ENCODE measurements around the gene PNMA8B.

PNMA8B gene

DNA sequence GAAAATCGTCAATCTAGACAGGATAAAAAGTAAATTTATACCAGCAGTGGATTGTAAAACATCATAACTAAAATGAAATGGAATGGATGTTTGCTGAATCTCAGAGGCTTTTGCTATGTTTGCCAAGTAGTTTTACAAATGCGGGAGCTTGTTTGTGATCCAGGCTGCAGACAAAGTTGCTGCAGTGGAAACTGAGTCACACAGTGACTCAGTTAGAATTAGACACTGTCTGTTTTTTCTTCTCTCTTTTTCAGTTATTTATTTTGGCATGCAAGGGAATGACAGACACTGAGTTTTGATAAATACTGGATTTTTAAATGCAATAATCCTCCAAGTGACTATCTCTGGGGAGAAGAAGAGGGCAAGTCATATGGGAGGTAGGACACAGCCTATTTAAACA is 19.7 kb downstream of the PNMA8B start:
- no peak for DNase-seq (ENCODE audit: low read depth)
- no peak overlapping the region for H3K4me3 ChIP-seq (ENCODE audit: low read depth, low read length)
- TF ChIP-seq CTCF (IDR thresholded peaks at IDR 0.05; ENCODE audit: insufficient read depth, low read depth, low read length, missing control alignments), result no peak

DNA sequence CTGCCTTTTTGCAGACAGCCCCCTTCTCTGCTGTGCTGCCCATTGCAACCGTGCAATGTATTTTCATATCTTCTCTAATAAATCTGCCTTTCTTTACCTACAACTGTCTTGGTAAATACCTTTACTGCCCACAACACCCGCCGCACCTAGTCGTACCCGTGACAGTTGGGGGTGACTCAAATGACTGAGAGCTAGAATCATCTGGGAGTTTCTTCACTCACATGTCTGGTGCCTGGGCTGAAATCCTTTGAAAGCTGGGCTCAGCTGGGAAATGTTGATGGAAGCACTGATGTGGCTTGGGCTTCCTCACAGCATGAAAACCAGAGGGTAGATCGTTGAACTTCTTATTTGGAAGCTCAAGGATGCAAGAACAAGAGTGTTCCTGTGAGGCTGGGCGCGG is 21.5 kb downstream of the PNMA8B start:
- TF ChIP-seq CTCF (IDR thresholded peaks at IDR 0.05; ENCODE audit: insufficient read depth, low read depth, low read length, missing control alignments), result no peak
- no peak overlapping the region for H3K4me3 ChIP-seq (ENCODE audit: low read depth, low read length)
- no peak for DNase-seq (ENCODE audit: low read depth)

DNA sequence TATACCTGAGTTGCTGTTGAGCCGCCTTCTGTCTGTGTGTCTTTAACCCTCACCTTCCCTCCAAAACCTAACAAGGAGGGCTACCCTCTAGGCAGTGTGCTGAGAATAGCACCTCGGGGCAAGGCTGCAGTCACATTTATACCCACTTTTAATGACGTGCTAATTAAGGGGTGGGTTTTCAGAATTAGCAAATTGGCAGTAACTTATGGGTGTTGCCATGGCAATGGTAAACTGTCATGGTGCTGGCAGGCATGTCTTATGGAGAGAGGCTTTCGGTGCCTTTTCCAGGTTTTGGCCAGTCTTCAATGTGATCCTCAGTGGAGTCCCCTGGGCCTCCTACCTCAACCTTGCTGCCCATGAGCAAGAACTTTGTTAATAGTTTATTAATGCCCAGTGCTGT is 23.1 kb downstream of the PNMA8B start:
- TF ChIP-seq CTCF (IDR thresholded peaks at IDR 0.05; ENCODE audit: insufficient read depth, low read depth, low read length, missing control alignments), result no peak
- no peak for DNase-seq (ENCODE audit: low read depth)
- no peak overlapping the region for H3K4me3 ChIP-seq (ENCODE audit: low read depth, low read length)

GRCh38 chr19:46471811-46472543 is 23.7 kb downstream of the PNMA8B start:
- TF ChIP-seq CTCF (IDR thresholded peaks at IDR 0.05; ENCODE audit: insufficient read depth, low read depth, low read length, missing control alignments), result no peak
- H3K4me3 ChIP-seq (ENCODE audit: low read depth, low read length), result no peak overlapping the region
- DNase-seq (ENCODE audit: low read depth), result no peak

DNA sequence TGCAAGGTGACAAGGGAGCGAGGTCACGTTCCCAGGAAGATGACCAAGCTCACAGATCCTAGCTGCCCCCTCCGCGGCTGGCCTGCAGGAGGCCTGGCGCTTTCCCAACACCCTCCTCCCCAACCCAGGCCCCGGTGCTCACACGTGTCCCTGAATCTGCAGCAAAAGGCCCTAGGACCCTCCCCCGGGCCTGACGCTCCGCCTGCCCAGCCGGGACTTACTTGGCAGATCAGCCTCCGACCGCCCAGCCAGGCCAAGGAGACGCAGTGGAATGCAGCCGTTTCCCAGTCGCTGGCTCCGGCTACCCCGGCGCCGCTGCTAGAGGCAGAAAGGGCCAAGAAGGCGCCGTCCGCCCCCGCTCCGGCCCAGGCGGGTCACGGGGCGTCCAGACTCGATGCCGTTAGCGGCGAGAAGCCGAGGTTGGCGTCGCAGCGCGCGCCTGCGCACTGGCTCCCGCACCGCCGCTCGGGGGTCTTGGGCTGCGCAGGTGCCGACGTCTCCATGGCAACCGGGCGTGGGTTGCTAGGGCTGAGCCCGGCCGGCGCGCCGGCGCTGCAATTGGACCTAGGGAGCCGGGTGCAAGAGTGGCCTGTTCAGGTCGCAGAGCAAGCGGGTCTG is 24.4 kb downstream of the PNMA8B start, which contains the start of gene PNMA8A:
Gene PNMA8A (minus strand): TSS at position 448 of the 618 bp plus-strand sequence. CDS start 528 bp downstream, outside the sequence.
- H3K4me3 ChIP-seq (ENCODE audit: low read depth, low read length), result no peak within 1 kb of the TSS
- no peak for DNase-seq (ENCODE audit: low read depth)
- no peak for TF ChIP-seq CTCF (IDR thresholded peaks at IDR 0.05; ENCODE audit: insufficient read depth, low read depth, low read length, missing control alignments)

DNA sequence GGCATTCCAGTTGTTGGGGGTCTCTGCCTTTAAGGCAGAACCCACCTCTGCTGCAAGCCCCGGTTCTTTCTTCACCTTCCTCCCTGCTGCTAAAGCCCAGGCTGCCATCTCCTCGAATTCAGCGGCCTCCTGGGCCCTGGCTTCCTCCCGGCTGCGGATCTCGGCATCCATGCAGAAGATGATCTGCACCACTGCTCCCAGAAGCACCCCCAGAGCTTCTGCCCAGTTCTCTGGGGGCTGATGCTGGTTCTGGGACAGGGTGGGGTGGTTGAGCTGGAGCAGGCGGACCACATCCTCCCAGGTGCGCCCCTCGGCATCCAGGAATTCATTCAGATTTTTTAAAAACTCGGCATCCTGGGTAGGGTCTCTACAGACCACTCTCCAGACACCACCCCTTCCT is 25.3 kb downstream of the PNMA8B start:
- TF ChIP-seq CTCF (IDR thresholded peaks at IDR 0.05; ENCODE audit: insufficient read depth, low read depth, low read length, missing control alignments), result no peak
- DNase-seq (ENCODE audit: low read depth), result no peak
- H3K4me3 ChIP-seq (ENCODE audit: low read depth, low read length), result no peak overlapping the region
